Measurements from ENCODE around the gene SEMA5A. TPM values are rescaled to one million over a fixed set of nuclear protein-coding genes. Genes with fewer than 3 reads are reported as not detected.
A peak's percentile ranks its signal among the peaks of the same experiment; 100 is the strongest.

SEMA5A gene
- total RNA-seq, 1 donor from 2014 or later = 43.2 TPM

- H3K27me3 ChIP-seq (ENCODE audit: low read depth) = no peaks in the 10 kb centered on the region
- no peak overlapping the region for H3K4me3 ChIP-seq
- no peaks in the 10 kb centered on the region for H3K9me3 ChIP-seq (replicated peaks)
- intact Hi-C loops (cut with micrococcal nuclease) = no loop called here
- H3K4me1 ChIP-seq = peaks cover 11% of the 10 kb centered on the region
- no peak for DNase-seq
- TF ChIP-seq CTCF (IDR thresholded peaks at IDR 0.05; ENCODE audit: borderline replicate concordance) = no peak
- no peaks in the 10 kb centered on the region for H3K36me3 ChIP-seq
- no peak overlapping the region for H3K27ac ChIP-seq (replicated peaks)
These were observed 164.4 kb downstream of the SEMA5A start for GRCh38 chr5:9381464-9381863.

- no peak overlapping the region for H3K27ac ChIP-seq (replicated peaks)
- no peaks in the 10 kb centered on the region for H3K36me3 ChIP-seq
- TF ChIP-seq CTCF (IDR thresholded peaks at IDR 0.05; ENCODE audit: borderline replicate concordance) = no peak
- intact Hi-C loops (cut with micrococcal nuclease) = no loop called here
- DNase-seq = no peak
- H3K9me3 ChIP-seq (replicated peaks) = no peaks in the 10 kb centered on the region
- H3K4me1 ChIP-seq = peaks cover 11% of the 10 kb centered on the region
- H3K27me3 ChIP-seq (ENCODE audit: low read depth) = no peaks in the 10 kb centered on the region
- no peak overlapping the region for H3K4me3 ChIP-seq
These were observed 165.8 kb downstream of the SEMA5A start for GRCh38 chr5:9380109-9380508.

- Histone ChIP-seq H3K36me3 (no peaks in the 10 kb centered on the region), H3K27ac (replicated peaks) (no peak overlapping the region), H3K4me3 (no peak overlapping the region), H3K27me3 (ENCODE audit: low read depth) (no peaks in the 10 kb centered on the region), H3K4me1 (peaks cover 14% of the 10 kb centered on the region), H3K9me3 (replicated peaks) (no peaks in the 10 kb centered on the region)
- intact Hi-C loops (cut with micrococcal nuclease) = no loop called here
- TF ChIP-seq CTCF (IDR thresholded peaks at IDR 0.05; ENCODE audit: borderline replicate concordance) = no peak
- no peak for DNase-seq
These were observed 169.3 kb downstream of the SEMA5A start for GRCh38 chr5:9376363-9377117.

GRCh38 chr5:9375756-9376155, 170.1 kb downstream of the SEMA5A start:
- no peak for TF ChIP-seq CTCF (IDR thresholded peaks at IDR 0.05; ENCODE audit: borderline replicate concordance)

GRCh38 chr5:9374025-9374424, 171.8 kb downstream of the SEMA5A start:
- Histone ChIP-seq H3K27me3 (ENCODE audit: low read depth) (no peaks in the 10 kb centered on the region), H3K36me3 (no peaks in the 10 kb centered on the region), H3K4me1 (peaks cover 14% of the 10 kb centered on the region), H3K27ac (replicated peaks) (peak overlapping the region; percentile 32), H3K9me3 (replicated peaks) (peaks cover 2% of the 10 kb centered on the region), H3K4me3 (no peak overlapping the region)
- no peak for DNase-seq
- intact Hi-C loops (cut with micrococcal nuclease) = no loop called here
- no peak for TF ChIP-seq CTCF (IDR thresholded peaks at IDR 0.05; ENCODE audit: borderline replicate concordance)

More at GRCh38 chr5:9375756-9376155, 170.1 kb downstream of the SEMA5A start:
- Histone ChIP-seq H3K4me3 (no peak overlapping the region), H3K27me3 (ENCODE audit: low read depth) (no peaks in the 10 kb centered on the region), H3K36me3 (no peaks in the 10 kb centered on the region), H3K4me1 (peaks cover 14% of the 10 kb centered on the region), H3K9me3 (replicated peaks) (no peaks in the 10 kb centered on the region), H3K27ac (replicated peaks) (no peak overlapping the region)
- no peak for DNase-seq
- intact Hi-C loops (cut with micrococcal nuclease) = no loop called here
